LoVo (cell line): ENCODE data around the gene RAD9A.
"Not testable (repeated sequence)": the region's sequence is repeated elsewhere in the genome, so short reads cannot be mapped to it uniquely, and the experiment has no call there.

ENCODE experiments used
- DNase-seq: peaks from one replicate; pipeline ENCODE4 v3.0.0-alpha.2; 2016; ENCODE audit warnings: low spot score

RAD9A gene

GRCh38 chr11:67410984-67411784, 19.4 kb downstream of the RAD9A start:
- DNase-seq: no peak

GRCh38 chr11:67411785-67412152, 20.0 kb downstream of the RAD9A start:
- DNase-seq: no peak

- DNase-seq: no peak
Observed at GRCh38 chr11:67412495-67413179, 20.9 kb downstream of the RAD9A start.

- no peak for DNase-seq
Observed at GRCh38 chr11:67413266-67413849, 21.6 kb downstream of the RAD9A start.

- no peak for DNase-seq
Observed at GRCh38 chr11:67415501-67416304, 23.9 kb downstream of the RAD9A start, which contains the start of gene CARNS1. Gene CARNS1, plus strand, starts transcription at chr11:67415678. Its CDS starts 522 bp downstream, at chr11:67416200.

GRCh38 chr11:67416416-67417335, 24.9 kb downstream of the RAD9A start:
- DNase-seq: no peak

- no peak for DNase-seq
Observed at GRCh38 chr11:67417425-67417824, 25.6 kb downstream of the RAD9A start.

GRCh38 chr11:67418476-67419281, 26.9 kb downstream of the RAD9A start:
- no peak for DNase-seq

GRCh38 chr11:67419325-67420049, 27.7 kb downstream of the RAD9A start:
- DNase-seq: no peak

GRCh38 chr11:67420147-67420645, 28.4 kb downstream of the RAD9A start:
- DNase-seq: no peak

GRCh38 chr11:67420646-67421429, 29.1 kb downstream of the RAD9A start:
- DNase-seq: peak; percentile 94

- DNase-seq: no peak
Observed at GRCh38 chr11:67421430-67422031, 29.7 kb downstream of the RAD9A start.

GRCh38 chr11:67422891-67423290, 31.1 kb downstream of the RAD9A start:
- no peak for DNase-seq

GRCh38 chr11:67423466-67423865, 31.7 kb downstream of the RAD9A start:
- DNase-seq: no peak

- no peak for DNase-seq
Observed at GRCh38 chr11:67423891-67424613, 32.3 kb downstream of the RAD9A start.

GRCh38 chr11:67427364-67427859, 35.6 kb downstream of the RAD9A start:
- DNase-seq: not testable (repeated sequence)
